Measurements from ENCODE around the gene CDH10. TPM values are rescaled to one million over a fixed set of nuclear protein-coding genes. Genes with fewer than 3 reads are reported as not detected.

Gene CDH10
- total RNA-seq, 1 donor from 2014 or later: 50.1 TPM

- DNase-seq: no peak
These were observed 163.8 kb downstream of the CDH10 start for GRCh38 chr5:24480952-24481351.

GRCh38 chr5:24477958-24478357, 166.8 kb downstream of the CDH10 start:
- no peak for DNase-seq

- DNase-seq: no peak
These were observed 169.7 kb downstream of the CDH10 start for GRCh38 chr5:24475101-24475500.

GRCh38 chr5:24474685-24475084, 170.1 kb downstream of the CDH10 start:
- no peak for DNase-seq

GRCh38 chr5:24472518-24472917, 172.3 kb downstream of the CDH10 start:
- no peak for DNase-seq

- no peak for DNase-seq
These were observed 200.4 kb downstream of the CDH10 start for GRCh38 chr5:24444414-24444813.

- DNase-seq: no peak
These were observed 205.3 kb downstream of the CDH10 start for GRCh38 chr5:24439465-24439864.

Small RNA genes lying within 50 kb of the gene (small RNA-seq; reads per million reads assigned to genes)
- gene AC091885.1 (not detected), gene RF00017 (not detected)
